Left lung (tissue), 10 donors: ENCODE measurements around the gene CASZ1. TPM values are rescaled to one million over a fixed set of nuclear protein-coding genes. Genes with fewer than 3 reads are reported as not detected.
A peak's percentile ranks its signal among the peaks of the same experiment; 100 is the strongest.

Source experiments
- ATAC-seq: fragments of 200-7000 bp; cut with Tn5 transposase; one replicate; pipeline ENCODE4 v1.9.1; 2020; ENCODE audit warnings: moderate library complexity
- DNase-seq, 4 donors: peaks; one replicate each; pipeline ENCODE4 v3.0.0-alpha.2; 2013 to 2020
- H3K27ac ChIP-seq, 2 donors: fragments of 200-600 bp; sonication (generic) in 1 of 2; one replicate each; pipeline versions ENCODE4 v1.5.0 to v1.8.0; 2020 to 2021
- H3K27me3 ChIP-seq, 2 donors: fragments of 200-600 bp; sonication (generic) in 1 of 2; one replicate each; pipeline versions ENCODE4 v1.5.0 to v1.8.0; 2020 to 2021
- H3K36me3 ChIP-seq, 2 donors: fragments of 200-600 bp; sonication (generic) in 1 of 2; one replicate each; pipeline versions ENCODE4 v1.5.0 to v1.8.0; 2020 to 2021
- H3K4me1 ChIP-seq, 2 donors: fragments of 200-600 bp; one replicate each; pipeline ENCODE4 v1.8.0; 2021
- H3K4me3 ChIP-seq, 2 donors: fragments of 200-600 bp; sonication (generic) in 1 of 2; one replicate each; pipeline versions ENCODE4 v1.5.0 to v1.8.0; 2020 to 2021; ENCODE audit warnings: mild to moderate bottlenecking in 1 of 2
- H3K9me3 ChIP-seq, 2 donors: fragments of 200-600 bp; sonication (generic) in 1 of 2; one replicate each; pipeline versions ENCODE4 v1.5.0 to v1.8.0; 2020 to 2021
- CTCF ChIP-seq, 2 donors: fragments of 200-600 bp; sonication (generic) in 1 of 2; IDR thresholded peaks; one replicate each; pipeline versions ENCODE4 v1.5.0 to v1.8.0; 2021; ENCODE audit warnings: antibody characterized with exemption in 2 of 2
- intact Hi-C, 2 donors: fragments of 100-400 bp; cut with DNase I; formaldehyde crosslinking; loops; one replicate each; pipeline versions ENCODE4 v1.11.2 to v1.14.2; 2022
- polyA plus RNA-seq, 6 donors: library from polyadenylated mRNA; unstranded; fragments of 120-200 nt; gene quantifications; one replicate each; pipeline ENCODE4 v1.2.1, GENCODE V29; 2013; ENCODE audit not compliant: insufficient read length in 6 of 6
- total RNA-seq, 2 donors: library from RNA; stranded (reverse); fragmentation: NEBNext Ultra II Directional; extraction: Animal tissue kit (Norgen Biotek cat#: 25700); gene quantifications; one replicate each; pipeline ENCODE4 v1.2.1, GENCODE V29; 2021
- donor health status: DM: no; HTN: yes; CAD: no.
- donor health status: DM: no; HTN: no; CAD: no.

The CASZ1 gene
- total and polyA plus RNA-seq, 8 donors, result 15.1 to 44.0 (median 21.1) TPM

- peaks cover 0 to 9% of the 10 kb centered on the region in 2 donors for H3K36me3 ChIP-seq
- H3K4me1 ChIP-seq, result peaks cover 0 to 2% of the 10 kb centered on the region in 2 donors
- no peak for TF ChIP-seq CTCF (IDR thresholded peaks at IDR 0.05)
- intact Hi-C loops, result no loop called here
- no peaks in the 10 kb centered on the region for H3K9me3 ChIP-seq
- no peak overlapping the region for H3K4me3 ChIP-seq
- peak; percentile 47 for ATAC-seq
- no peak for DNase-seq
- no peak overlapping the region for H3K27ac ChIP-seq
- no peaks in the 10 kb centered on the region for H3K27me3 ChIP-seq
Observed at GRCh38 chr1:10597492-10598388, 198.7 kb downstream of the CASZ1 start.

DNA sequence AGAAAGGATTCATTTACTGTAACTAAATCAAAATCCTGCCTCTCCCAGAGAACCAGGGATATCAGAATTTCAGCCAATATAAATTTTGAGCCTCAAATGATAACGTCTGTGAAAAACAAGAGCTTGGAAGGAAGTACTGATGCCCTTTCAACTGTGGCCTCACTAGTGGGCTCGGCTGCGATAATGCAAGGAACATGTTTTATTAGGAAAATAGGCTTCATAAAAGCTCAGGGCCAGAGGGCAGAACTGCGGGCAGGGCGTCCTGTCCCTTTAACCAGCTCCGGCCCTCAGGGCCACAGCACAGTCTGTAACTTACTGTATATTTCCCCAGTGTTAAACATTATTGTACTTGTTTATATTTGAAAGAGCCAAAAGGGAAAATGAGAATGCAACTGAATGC is 199.7 kb downstream of the CASZ1 start:
- intact Hi-C loops, result no loop called here
- H3K27ac ChIP-seq, result no peak overlapping the region
- no peak overlapping the region for H3K4me3 ChIP-seq
- ATAC-seq, result no peak
- peaks cover 0 to 9% of the 10 kb centered on the region in 2 donors for H3K36me3 ChIP-seq
- no peaks in the 10 kb centered on the region for H3K9me3 ChIP-seq
- no peak for TF ChIP-seq CTCF (IDR thresholded peaks at IDR 0.05)
- no peak for DNase-seq
- H3K27me3 ChIP-seq, result no peaks in the 10 kb centered on the region
- H3K4me1 ChIP-seq, result peaks cover 0 to 2% of the 10 kb centered on the region in 2 donors

- intact Hi-C loops, result no loop called here
- no peak for TF ChIP-seq CTCF (IDR thresholded peaks at IDR 0.05)
- DNase-seq (no peak), ATAC-seq (no peak)
- Histone ChIP-seq H3K27ac (no peak overlapping the region), H3K4me1 (peaks cover 0 to 10% of the 10 kb centered on the region in 2 donors), H3K4me3 (no peak overlapping the region), H3K27me3 (no peaks in the 10 kb centered on the region), H3K9me3 (no peaks in the 10 kb centered on the region), H3K36me3 (no peaks in the 10 kb centered on the region)
Observed at GRCh38 chr1:10594595-10595223, 201.7 kb downstream of the CASZ1 start.

DNA sequence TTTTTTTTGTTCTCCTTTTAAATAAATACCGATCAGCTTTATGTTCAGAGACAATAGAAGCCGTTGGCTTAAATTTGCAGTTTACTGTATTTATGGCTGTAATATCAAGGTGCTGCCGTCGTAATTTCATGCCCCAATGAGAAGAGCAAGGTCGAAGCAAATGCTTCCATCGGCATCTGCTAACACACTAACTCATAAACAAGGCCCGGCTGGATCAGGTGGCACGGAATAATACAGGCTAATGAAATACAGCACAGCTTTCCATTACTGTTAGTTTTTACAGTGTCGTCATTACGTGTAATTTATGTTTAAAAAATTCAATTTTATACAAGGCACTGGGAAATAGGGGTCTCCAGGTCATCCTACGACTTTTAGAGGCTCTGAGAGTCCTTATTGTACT is 202.7 kb downstream of the CASZ1 start:
- peaks cover 0 to 10% of the 10 kb centered on the region in 2 donors for H3K4me1 ChIP-seq

More for the DNA sequence above, 202.7 kb downstream of the CASZ1 start:
- no peaks in the 10 kb centered on the region for H3K9me3 ChIP-seq
- H3K27ac ChIP-seq, result no peak overlapping the region
- no peaks in the 10 kb centered on the region for H3K36me3 ChIP-seq
- no peaks in the 10 kb centered on the region for H3K27me3 ChIP-seq
- H3K4me3 ChIP-seq, result no peak overlapping the region
- DNase-seq (no peak), ATAC-seq (no peak)
- intact Hi-C loops, result no loop called here
- no peak for TF ChIP-seq CTCF (IDR thresholded peaks at IDR 0.05)
